NCI-H1436 (cell line): ENCODE measurements around the gene LMNTD2.
"Not testable (repeated sequence)": the region's sequence is repeated elsewhere in the genome, so short reads cannot be mapped to it uniquely, and the experiment has no call there.

Source experiments
- DNase-seq: peaks from one replicate; lab custom pipeline; 2025; lab: John Stamatoyannopoulos, UW

Gene LMNTD2

DNA sequence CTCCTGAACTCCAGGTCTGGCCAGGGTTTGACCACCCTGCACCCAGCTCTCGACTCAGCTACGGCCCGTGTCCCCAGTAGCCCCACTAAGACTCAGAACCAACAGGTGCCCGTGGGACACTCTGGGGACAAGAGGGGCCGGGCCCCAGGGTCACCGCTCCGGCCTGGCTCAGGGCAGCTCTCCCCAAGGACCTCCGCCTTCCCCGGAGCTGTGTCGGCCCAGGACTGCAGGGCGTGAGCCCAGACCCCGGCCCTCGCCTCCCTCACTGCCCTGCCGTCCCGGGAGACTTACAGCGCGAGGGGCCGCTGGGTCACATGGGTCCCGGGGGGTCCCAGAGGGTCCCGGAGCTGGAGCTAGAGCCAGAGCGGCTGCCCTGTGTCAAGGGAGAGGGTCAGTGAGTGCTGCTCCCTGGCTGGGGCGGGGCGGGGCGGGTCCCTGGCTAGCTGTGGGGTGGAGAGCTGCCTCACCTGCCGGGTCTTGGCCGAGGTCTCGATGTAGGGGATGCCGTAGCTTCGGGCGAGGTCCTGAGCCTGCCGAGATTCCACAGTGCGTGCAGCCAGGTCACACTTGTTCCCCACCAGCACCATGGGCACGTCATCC is 27.5 kb downstream of the LMNTD2 start:
- DNase-seq = no peak

DNA sequence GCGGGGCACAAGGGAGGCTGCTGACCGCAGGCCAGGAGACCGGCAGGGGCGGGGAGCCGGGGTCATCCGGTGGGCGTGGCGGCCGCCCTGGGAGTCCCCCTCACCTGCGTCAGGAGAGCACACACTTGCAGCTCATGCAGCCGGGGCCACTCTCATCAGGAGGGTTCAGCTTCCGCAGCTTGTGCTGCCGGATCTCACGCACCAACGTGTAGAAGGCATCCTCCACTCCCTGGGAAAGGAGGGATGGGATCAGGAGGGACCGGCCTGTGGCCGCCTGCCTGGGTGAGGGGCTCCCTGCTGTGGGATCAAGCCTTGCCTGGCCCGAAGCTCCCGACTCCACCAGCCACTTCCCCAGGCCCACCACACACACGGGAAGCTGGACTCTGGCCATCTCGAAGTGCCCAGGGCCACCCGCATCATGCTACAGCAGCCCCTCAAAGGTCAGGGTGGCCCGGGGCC is 28.0 kb downstream of the LMNTD2 start:
- no peak for DNase-seq

DNA sequence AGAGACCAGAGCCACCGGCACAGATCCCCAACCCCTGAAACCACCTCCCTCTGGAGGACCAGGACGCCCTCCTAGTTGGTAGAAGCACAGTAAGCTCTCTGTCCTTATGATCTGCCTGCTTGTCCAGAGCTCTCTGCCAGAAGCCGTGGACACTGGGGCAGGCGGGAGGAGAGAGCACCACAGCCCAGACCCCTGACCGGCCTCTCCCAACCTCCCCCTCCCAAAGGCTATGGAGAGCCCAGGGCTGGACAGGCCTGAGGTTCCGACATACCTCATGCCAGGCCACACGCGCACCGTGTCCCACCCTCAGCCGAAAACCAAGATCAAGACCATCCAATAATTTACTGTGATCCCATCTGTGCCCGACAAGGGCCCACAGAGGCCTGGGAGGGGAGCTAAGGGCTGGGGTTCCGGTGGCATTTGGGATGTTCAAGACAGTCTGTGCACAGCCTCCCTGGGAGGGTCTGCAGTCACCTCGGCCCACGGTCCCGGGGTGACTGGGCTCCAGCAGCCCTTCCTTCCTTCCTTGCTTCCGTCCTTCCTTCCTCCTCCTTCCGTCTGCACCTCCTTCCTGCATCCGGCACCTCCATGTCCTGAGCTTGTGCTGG is 28.5 kb downstream of the LMNTD2 start:
- DNase-seq = no peak

DNA sequence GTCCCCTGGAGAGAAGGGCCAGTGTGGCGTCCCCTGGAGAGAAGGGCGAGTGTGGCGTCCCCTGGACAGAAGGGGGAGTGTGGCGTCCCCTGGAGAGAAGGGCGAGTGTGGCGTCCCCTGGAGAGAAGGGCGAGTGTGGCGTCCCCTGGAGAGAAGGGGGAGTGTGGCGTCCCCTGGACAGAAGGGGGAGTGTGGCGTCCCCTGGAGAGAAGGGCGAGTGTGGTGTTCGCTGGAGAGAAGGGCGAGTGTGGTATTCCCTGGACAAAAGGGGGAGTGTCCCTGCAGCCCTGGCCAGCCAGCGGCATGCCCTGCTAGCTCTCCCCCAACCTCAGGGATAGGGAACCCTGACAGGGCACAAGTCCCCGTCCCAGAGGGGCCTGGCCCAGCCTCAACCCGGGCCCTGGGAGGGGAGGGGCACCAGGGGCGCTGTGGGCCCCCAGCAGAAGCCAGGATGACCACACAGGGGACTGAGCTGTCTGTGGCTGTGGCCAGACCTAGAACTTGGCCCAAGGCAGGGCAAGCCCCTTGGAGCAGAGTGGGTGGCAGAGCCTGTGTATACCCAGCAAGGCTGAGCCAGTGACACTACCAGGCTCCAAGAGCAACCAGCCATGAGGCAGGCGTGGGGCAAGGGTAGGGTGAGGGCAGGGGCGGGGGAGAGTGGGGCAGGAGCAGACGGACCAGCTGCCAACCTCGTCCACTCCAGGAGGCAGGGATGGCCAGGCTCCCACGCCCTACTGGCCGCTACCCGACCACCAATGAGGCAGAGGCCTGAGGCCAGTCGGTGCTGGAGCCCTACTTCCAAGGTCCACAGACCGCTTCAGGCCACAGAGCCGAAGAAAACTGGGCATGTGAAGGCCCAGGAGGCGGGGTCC is 29.3 kb downstream of the LMNTD2 start:
- DNase-seq = no peak

DNA sequence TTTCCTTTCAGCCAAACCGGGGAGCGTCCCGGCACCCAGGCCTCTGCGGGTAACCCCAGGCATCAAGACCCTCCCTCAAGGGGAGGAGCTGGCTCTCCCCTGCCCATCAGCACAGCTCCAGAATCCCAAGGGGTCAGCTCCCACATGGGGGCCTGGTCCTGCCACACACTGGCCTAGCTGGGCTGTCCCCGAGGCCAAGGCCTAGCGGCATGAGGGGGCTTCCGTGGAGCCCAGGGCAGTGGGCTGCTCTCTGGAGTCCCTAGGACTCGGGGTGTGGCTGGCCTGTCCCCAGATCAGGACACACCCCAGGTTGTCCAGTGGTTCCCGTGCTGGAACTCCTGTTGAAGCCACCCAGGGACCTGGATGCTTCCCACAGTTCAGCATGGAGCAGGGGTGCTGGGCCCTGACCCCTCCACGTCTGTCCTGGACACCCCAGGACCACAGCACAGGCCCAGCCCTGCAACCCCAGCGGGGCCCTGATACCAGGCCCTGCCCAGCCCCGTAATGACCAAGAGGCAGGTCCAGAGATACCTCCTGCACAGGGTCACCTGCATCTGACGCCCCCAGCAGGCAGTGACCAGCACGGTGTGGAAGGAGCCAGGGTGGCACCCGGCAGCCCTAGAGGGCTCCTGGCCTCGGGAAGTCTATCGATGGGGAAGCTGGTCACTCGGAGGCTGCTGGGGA is 30.7 kb downstream of the LMNTD2 start:
- no peak for DNase-seq

DNA sequence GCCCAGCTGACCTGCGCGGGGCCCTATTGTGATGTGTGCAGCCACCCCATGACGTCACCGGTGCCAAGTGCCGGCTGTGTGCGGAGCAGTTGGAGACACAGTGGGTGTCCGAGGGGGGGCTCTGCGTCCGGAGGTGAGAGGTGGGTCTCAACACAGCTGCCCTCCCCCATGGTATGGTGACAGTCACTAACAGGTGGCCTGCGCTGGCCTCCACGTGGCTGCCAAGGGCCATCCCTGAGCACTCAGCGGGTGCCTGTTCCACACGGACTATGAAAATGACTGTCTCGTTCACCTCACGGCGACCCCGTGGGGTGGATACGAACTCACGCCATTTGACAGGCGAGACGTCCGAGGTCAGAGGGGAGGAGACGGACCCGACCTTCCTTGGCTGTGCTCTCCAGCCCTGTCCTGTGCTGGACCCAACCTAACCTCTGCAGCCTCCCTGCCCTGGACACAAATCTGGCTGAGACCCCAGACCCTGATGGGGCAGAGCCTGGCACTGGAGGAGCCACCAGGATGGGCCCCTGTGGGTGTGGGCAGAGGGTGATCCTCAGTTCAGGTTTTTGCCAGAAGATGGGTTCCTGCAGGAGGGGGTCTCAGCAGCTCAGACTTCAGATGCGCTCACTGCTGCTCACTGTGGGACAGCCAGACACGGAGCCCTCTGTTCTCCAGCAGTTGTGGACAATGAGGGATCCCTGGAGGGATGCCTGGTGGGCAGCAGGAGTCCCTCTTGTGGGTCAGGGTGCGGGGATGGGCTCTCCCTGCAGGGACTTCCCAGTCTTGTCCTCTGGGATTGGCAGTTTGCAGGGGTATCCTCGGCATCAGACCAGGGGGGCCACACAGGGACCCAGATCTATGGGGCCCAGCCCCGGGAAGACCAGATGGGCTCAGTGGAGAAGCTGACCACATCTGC is 31.5 kb downstream of the LMNTD2 start:
- DNase-seq = no peak

DNA sequence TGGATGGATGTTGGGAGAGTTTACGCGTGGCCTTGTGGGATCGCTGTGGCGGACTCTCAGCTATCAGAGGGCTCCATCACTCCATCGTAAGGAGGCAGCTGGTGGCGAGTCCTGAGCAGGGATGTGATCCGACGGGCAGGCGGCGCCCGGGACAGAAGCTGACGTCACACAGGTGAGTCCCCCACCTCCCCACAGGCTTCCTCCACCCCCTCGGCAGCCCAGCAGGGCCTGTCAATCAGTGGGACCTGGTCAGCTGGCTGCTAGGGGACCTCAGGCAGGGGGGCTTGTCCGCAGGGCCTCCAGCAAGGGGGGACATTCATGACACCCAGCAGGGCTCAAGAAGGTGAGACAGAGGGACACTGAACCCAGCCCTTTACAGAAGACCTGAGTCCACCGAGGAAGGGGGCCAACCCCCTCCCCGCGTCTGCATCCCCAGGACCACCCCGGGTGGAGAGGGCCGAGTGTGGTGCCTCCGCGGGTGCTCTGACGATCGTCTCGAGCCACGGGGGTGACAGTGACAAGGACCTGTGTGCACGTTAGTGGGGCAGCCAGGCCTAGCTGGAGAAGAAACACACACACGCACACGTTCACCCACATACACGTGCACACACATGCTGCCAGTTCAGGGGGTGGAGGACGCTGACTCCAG is 32.2 kb downstream of the LMNTD2 start:
- no peak for DNase-seq

DNA sequence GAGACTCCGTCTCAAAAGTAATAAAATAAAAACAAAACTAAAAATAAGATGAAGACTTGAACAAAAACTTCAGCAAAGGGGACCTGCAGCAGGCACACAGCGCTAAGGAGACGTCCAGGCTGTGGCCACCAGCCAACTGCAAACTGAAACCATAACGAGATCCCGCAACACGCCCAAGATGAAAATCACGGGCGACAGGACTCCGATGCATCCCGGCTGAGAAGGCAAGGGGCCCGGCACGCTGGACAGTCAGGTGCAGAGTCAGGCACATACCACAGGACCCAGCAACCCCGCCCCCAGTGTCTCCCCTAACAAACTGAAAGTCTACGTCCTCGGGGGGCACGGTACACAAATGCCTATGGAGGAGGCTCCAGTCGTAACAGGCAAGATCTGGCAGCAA is 34.3 kb downstream of the LMNTD2 start:
- DNase-seq = no peak

DNA sequence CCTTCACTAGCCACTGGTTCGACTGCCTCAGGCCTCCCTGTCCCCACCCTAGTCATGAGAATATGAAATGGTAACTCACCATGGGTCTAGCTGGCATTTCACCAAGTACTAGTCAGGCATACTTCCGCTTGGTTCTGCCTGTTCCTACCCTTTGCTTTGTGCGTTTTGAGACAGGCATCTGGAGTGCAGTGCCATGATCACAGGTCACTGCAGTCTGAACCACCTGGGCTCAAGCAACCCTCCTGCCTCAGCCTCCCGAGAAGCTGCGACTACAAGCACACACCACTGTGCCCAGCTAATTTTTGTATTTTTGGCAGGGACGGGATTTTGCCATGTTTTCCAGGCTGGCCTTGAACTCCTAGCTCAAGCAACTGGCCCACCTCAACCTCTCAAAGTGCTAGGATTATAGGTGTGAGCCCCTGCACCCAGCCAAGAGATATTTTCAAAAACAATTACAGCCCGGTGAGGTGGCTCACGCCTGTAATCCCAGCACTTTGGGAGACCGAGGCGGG is 39.3 kb downstream of the LMNTD2 start:
- no peak for DNase-seq

DNA sequence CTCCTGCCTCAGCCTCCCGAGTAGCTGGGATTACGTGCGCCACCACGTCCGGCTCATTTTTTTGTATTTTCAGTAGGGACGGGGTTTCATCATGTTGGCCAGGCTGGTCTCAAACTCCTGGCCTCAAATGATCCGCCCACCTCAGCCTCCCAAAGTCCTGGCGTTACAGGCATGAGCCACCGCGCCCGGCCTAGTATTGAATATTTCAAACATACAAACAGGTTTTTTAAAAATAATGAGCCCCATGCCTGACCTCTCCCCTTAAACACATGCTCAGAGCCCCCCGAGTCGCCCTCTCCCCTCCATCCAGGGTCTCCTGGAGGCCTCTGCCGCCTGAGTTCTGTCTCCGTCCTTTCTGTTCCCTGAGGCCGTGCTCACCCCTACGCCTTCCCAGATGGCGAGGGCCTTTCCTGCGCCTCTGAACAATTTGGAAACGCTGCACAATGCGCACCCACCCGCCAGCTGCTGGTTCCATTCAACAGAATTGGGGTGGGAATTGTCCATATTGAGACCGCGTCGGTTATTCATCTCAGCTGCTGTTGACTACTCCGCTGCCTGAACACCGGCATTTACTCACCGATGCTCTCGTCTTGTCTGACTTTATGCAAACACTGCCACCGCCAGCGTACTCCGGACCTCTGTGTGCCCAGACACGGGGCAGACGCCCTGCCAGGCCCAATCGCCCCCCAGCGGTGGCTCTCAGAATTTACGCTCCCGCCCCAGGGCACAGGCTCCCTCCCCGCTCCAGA is 39.9 kb downstream of the LMNTD2 start:
- no peak for DNase-seq

DNA sequence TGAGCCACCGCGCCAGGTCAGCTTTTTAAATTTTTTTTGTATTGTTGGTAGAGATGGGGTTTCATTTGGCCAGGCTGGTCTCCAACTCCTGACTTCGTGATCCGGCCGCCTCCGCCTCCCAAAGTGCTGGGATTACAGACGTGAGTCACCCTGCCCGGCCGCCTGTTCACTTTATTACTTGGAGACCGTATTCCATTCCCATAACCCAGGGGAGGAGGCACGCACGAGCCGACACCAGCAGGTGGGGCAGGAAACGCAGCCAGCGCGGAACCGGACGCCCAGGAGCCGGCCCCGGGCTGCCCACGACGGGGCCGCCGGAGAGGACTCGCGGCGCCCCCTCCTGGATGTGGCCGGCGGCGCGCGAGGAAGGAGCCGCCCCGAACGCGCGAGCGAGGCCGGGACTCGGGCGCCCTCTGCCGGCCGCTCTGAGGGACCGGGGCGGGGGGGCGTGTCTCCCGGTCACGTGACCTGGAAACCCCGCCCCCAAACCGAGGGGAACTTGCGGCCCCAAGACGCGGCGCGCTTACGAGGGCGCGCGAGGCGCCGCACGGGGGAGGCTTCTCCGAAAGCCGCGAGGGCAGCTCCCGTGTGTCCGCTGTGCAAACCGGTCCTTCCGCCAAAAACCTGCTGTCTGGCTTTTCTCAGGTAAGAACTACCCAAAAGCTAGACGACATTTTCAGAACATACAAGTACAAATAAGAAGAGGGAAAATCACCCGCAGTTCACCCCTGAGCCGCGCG is 41.9 kb downstream of the LMNTD2 start:
- DNase-seq = no peak

DNA sequence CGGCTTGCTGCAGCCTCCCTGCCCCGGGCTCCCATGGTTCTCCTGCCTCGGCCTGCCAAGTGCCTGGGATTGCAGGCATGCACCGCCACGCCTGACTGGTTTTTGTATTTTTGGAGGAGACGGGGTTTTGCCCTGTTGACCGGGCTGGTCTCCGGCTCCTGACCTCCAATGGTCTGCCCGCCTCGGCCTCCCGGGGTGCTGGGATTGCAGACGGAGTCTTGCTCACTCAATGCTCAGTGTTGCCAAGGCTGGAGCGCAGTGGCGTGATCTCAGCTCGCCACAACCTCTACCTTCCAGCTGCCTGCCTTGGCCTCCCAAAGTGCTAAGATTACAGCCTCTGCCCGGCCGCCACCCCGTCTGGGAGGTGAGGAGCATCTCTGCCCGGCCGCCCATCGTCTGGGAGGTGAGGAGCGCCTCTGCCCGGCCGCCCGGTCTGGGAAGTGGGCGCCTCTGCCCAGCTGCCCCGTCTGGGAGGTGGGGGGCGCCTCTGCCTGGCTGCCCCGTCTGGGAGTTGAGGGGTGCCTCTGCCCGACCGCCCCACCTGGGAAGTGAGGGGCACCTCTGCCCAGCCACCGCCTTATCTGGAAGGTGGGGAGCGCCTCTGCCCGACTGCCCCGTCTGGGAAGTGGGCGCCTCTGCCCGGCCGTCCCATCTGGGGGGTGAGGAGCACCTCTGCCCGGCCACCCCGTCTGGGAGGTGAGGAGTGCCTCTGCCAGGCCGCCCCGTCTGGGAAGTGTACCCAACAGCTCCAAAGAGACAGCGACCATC is 43.4 kb downstream of the LMNTD2 start:
- not testable (repeated sequence) for DNase-seq

DNA sequence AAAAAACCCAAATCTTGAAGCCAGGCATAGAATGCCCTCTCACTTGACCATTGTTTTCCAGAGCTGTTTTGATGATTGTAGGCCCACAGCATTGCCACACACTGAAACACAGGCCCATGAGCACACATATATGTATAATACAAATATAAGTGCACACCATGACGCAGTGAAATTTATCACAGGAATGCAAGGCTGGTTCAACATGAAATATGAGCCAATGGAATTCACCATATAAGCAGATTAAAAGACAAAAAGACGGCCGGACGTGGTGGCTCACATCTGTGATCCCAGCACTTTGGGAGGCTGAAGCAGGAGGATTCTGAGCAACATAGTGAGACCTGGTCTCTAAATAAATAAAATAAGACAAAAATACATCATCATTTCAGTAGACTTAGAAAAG is 44.1 kb downstream of the LMNTD2 start:
- DNase-seq = no peak

DNA sequence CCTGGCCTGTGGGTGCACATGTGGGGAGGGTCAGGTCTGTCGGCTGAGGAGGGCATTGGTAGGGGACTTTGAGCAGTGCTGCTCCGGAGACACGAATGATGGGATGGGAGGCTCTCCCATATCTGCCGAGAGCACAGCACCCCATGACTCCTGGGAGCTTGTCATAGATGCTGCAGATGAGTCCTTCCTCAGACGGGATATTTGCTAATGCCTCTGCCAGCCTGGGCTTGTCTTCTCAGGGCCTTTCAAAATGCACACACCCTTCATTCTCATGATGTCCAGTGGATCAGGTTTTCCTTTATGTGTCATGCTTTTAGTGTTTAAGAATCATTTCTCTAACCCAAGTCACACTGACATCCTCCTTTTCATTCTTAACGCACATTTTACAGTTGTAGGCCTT is 45.4 kb downstream of the LMNTD2 start:
- no peak for DNase-seq

DNA sequence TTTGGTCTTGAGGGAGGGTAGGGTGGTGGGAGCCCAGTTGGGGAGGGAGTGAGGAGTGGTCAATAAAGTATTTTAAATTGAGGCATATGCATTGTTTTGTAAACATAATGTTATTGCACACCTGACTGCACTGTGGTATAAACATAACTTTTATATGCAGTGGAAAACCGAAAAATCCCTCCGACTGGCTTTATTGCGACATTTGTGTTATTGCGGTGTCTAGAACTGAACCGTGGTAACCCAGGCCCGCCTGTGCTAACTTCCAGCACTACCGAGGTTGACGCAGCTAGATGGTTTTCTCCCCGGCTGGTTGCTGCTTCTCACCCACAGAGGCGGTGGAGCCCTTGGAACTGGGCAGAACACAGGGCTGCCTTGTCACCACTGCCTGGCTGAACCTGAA is 45.9 kb downstream of the LMNTD2 start:
- DNase-seq = no peak

DNA sequence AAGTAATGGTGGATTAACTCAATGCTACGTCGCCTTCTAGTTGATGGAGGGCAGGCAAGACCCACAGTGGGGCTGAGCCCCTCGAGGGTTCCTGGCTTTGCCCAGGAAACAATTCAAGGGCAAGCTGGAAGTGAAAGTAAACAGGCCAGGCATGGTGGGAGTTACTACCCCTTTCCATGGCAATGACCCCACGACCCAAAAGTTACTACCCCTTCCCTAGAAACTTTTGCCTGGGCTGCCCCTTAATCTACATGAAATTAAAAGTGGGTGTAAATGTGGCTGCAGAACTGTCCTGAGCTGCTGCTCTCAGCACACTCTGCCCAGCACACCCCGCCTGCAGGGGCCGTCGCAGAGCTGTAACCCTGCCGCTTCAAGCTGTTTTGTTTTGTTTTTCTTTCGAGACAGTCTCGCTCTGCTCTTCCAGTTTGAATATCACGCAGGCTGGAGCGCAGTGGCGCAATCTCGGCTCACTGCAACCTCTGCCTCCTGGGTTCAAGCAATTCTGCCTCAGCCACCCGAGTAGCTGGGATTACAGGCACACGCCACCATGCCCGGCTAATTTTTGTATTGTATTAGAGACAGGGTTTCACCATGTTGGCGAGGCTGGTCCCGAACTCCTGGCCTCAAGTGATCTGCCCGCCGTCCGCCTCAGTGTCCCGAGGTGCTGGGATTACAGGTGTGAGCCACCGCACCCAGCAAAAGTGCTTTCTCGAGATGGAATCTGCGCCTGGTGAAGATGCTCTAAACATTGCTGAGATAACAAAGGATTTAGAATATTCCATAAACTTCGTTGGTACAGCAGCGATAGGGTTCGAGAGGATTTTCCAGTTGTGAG is 47.6 kb downstream of the LMNTD2 start:
- no peak for DNase-seq

DNA sequence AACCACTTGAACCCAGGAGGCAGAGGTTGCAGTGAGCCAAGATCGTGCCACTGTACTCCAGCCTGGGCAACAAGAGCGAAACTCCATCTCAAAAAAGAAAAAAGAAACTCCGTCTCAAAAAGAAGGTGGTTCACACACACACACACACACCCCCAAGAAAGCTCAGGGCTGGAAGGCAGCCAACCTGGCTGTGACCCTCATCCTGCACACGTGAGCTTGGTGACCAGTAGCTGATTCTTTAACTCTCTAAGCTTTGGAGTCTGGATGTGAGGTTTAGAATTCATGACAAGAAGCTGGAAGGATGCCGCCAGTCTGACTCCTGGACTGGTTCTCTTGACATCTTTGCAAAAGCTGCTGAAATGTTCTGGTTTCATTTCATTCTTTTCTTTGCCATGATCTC is 51.6 kb downstream of the LMNTD2 start:
- no peak for DNase-seq
